B cell (primary cell): ENCODE measurements around the gene PBX1.

ENCODE experiments used
- CTCF ChIP-seq: fragments of 200-600 bp; IDR thresholded peaks from one replicate; pipeline ENCODE4 v1.8.0; 2022; ENCODE audit warnings: antibody characterized with exemption, mild to moderate bottlenecking
- EZH2 ChIP-seq: IDR thresholded peaks from 2 replicates; pipeline ENCODE4 v1.6.1; 2012; ENCODE audit warnings: borderline replicate concordance, low read depth, mild to moderate bottlenecking, moderate library complexity, low read length; ENCODE audit not compliant: insufficient read depth, poor library complexity, severe bottlenecking

GRCh38 chr1:164886101-164886500 is 327.1 kb downstream of the PBX1 start:
- TF ChIP-seq CTCF (no peak), EZH2 (no peak)
